ENCODE measurements around the gene ENO2.

ENO2 gene

DNA sequence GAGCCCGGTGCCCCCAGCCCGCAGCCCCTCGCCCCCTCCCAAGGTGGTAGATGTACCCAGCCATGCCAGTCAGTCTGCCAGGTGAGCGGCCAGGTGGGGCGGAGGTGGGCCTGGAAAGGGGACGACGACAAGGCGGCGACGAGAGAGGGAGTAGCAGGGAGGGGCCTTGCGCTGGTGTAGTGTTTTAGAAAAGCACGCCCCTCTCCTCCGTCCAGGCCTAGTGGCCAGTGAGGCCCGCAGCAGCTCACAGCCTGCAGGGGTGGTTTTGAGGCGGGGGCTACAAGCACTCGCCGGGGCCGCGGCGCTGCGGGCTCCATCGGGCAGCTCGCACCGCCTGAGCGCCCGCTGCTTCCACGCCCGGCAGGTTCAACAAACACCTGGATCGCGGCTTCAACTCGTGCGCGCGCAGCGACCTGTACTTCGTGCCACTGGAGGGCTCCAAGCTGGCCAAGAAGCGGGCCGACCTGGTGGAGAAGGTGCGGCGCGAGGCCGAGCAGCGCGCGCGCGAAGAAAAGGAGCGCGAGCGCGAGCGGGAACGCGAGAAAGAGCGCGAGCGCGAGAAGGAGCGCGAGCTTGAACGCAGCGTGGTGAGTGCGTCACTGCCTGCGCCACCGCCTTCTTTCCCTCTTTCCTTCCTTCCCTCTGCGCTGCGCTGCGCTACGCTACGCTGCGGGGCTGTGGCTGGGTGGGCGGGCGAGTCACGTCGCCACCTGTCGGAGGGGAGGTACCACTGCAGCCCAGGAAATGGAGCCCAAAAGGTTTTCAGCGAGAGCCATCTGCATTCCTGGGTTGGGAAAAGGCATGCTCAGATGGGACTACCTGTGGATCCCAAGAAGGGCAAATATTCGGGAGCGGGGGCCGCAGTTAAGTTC, 23.3 kb downstream of the ENO2 start:
- H2AFZ ChIP-seq (ENCODE audit: low read depth, low read length): no peak overlapping the region
- H3K4me3 ChIP-seq (ENCODE audit: low read length): peak overlapping the region; percentile 44
- peaks cover 14% of the 10 kb centered on the region for H3K4me1 ChIP-seq (ENCODE audit: insufficient read depth, low read length)
- H3K27me3 ChIP-seq (ENCODE audit: insufficient read depth, low read length): no peaks in the 10 kb centered on the region
- H3K9me3 ChIP-seq (ENCODE audit: low read length): no peaks in the 10 kb centered on the region
- peaks cover 70% of the 10 kb centered on the region for H3K36me3 ChIP-seq (ENCODE audit: insufficient read depth, low read length)

GRCh38 chr12:6938353-6939190, 24.2 kb downstream of the ENO2 start:
- peaks cover 19% of the 10 kb centered on the region for H3K4me1 ChIP-seq (ENCODE audit: insufficient read depth, low read length)
- peak overlapping the region; percentile 8 for H3K4me3 ChIP-seq (ENCODE audit: low read length)
- no peaks in the 10 kb centered on the region for H3K9me3 ChIP-seq (ENCODE audit: low read length)
- no peaks in the 10 kb centered on the region for H3K27me3 ChIP-seq (ENCODE audit: insufficient read depth, low read length)
- no peak overlapping the region for H2AFZ ChIP-seq (ENCODE audit: low read depth, low read length)
- H3K36me3 ChIP-seq (ENCODE audit: insufficient read depth, low read length): peaks cover 63% of the 10 kb centered on the region

DNA sequence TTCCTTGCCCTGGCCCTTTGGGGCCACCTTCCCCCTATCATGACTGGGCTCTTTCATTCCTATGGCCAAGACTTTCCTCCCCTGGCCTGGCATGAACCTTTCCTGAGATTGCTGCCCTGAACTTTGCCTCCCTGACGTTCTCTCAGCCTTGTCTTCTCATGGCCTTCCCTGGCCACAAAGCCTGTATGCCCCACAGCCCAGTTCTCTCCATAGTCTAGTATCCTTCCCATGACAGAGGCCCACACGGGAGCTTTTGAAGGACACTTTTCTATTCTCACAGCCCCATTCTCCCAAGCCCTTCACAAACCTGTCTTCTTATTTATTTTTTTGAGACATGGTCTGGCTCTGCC, 24.8 kb downstream of the ENO2 start:
- Histone ChIP-seq H2AFZ (ENCODE audit: low read depth, low read length) (no peak overlapping the region), H3K4me3 (ENCODE audit: low read length) (no peak overlapping the region), H3K36me3 (ENCODE audit: insufficient read depth, low read length) (peaks cover 57% of the 10 kb centered on the region), H3K4me1 (ENCODE audit: insufficient read depth, low read length) (peaks cover 19% of the 10 kb centered on the region), H3K27me3 (ENCODE audit: insufficient read depth, low read length) (no peaks in the 10 kb centered on the region), H3K9me3 (ENCODE audit: low read length) (no peaks in the 10 kb centered on the region)

GRCh38 chr12:6941267-6941666, 26.9 kb downstream of the ENO2 start:
- Histone ChIP-seq H3K4me1 (ENCODE audit: insufficient read depth, low read length) (peaks cover 28% of the 10 kb centered on the region), H3K27me3 (ENCODE audit: insufficient read depth, low read length) (no peaks in the 10 kb centered on the region), H2AFZ (ENCODE audit: low read depth, low read length) (no peak overlapping the region), H3K4me3 (ENCODE audit: low read length) (no peak overlapping the region), H3K36me3 (ENCODE audit: insufficient read depth, low read length) (peaks cover 44% of the 10 kb centered on the region), H3K9me3 (ENCODE audit: low read length) (no peaks in the 10 kb centered on the region)

DNA sequence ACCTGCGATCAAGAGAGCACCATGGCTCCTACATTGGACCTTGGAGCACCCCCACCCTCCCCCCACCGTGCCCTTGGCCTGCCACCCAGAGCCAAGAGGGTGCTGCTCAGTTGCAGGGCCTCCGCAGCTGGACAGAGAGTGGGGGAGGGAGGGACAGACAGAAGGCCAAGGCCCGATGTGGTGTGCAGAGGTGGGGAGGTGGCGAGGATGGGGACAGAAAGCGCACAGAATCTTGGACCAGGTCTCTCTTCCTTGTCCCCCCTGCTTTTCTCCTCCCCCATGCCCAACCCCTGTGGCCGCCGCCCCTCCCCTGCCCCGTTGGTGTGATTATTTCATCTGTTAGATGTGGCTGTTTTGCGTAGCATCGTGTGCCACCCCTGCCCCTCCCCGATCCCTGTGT, 27.4 kb downstream of the ENO2 start:
- no peak overlapping the region for H2AFZ ChIP-seq (ENCODE audit: low read depth, low read length)
- H3K4me3 ChIP-seq (ENCODE audit: low read length): no peak overlapping the region
- H3K9me3 ChIP-seq (ENCODE audit: low read length): no peaks in the 10 kb centered on the region
- peaks cover 28% of the 10 kb centered on the region for H3K4me1 ChIP-seq (ENCODE audit: insufficient read depth, low read length)
- H3K36me3 ChIP-seq (ENCODE audit: insufficient read depth, low read length): peaks cover 41% of the 10 kb centered on the region
- H3K27me3 ChIP-seq (ENCODE audit: insufficient read depth, low read length): no peaks in the 10 kb centered on the region

GRCh38 chr12:6942331-6942665, 27.9 kb downstream of the ENO2 start:
- Histone ChIP-seq H3K36me3 (ENCODE audit: insufficient read depth, low read length) (peaks cover 39% of the 10 kb centered on the region), H3K9me3 (ENCODE audit: low read length) (no peaks in the 10 kb centered on the region), H3K4me3 (ENCODE audit: low read length) (no peak overlapping the region), H3K4me1 (ENCODE audit: insufficient read depth, low read length) (peaks cover 25% of the 10 kb centered on the region), H3K27me3 (ENCODE audit: insufficient read depth, low read length) (no peaks in the 10 kb centered on the region), H2AFZ (ENCODE audit: low read depth, low read length) (no peak overlapping the region)

DNA sequence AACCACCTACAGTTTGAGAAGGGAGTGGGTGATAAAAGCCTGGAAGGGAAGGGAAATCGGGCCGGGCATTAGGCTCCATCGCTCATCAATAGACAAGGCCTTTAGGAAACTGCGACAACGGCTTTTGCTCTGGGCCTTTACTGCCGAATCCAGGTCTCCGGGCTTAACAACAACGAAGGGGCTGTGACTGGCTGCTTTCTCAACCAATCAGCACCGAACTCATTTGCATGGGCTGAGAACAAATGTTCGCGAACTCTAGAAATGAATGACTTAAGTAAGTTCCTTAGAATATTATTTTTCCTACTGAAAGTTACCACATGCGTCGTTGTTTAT, 29.0 kb downstream of the ENO2 start:
- no peaks in the 10 kb centered on the region for H3K9me3 ChIP-seq (ENCODE audit: low read length)
- H3K4me3 ChIP-seq (ENCODE audit: low read length): peak overlapping the region; percentile 76
- peaks cover 35% of the 10 kb centered on the region for H3K36me3 ChIP-seq (ENCODE audit: insufficient read depth, low read length)
- no peaks in the 10 kb centered on the region for H3K27me3 ChIP-seq (ENCODE audit: insufficient read depth, low read length)
- no peak overlapping the region for H2AFZ ChIP-seq (ENCODE audit: low read depth, low read length)
- H3K4me1 ChIP-seq (ENCODE audit: insufficient read depth, low read length): peaks cover 16% of the 10 kb centered on the region

- no peaks in the 10 kb centered on the region for H3K27me3 ChIP-seq (ENCODE audit: insufficient read depth, low read length)
- H3K36me3 ChIP-seq (ENCODE audit: insufficient read depth, low read length): peaks cover 30% of the 10 kb centered on the region
- H3K4me3 ChIP-seq (ENCODE audit: low read length): peak within 1 kb of the TSS; percentile 76
- no peaks in the 10 kb centered on the region for H3K9me3 ChIP-seq (ENCODE audit: low read length)
- H2AFZ ChIP-seq (ENCODE audit: low read depth, low read length): no peak within 1 kb of the TSS
- H3K4me1 ChIP-seq (ENCODE audit: insufficient read depth, low read length): peaks cover 14% of the 10 kb centered on the region
These were observed 29.5 kb downstream of the ENO2 start, which contains the start of the genes C12orf57 and RNU7-1 for GRCh38 chr12:6943722-6944380. Gene C12orf57, plus strand, starts transcription at chr12:6944022. Its CDS starts 100 bp downstream, at chr12:6944122. Gene RNU7-1, plus strand, starts transcription at chr12:6943816.

GRCh38 chr12:6944381-6945186, 30.2 kb downstream of the ENO2 start:
- Histone ChIP-seq H3K27me3 (ENCODE audit: insufficient read depth, low read length) (no peaks in the 10 kb centered on the region), H3K4me3 (ENCODE audit: low read length) (peak overlapping the region; percentile 76), H3K36me3 (ENCODE audit: insufficient read depth, low read length) (peaks cover 23% of the 10 kb centered on the region), H2AFZ (ENCODE audit: low read depth, low read length) (no peak overlapping the region), H3K9me3 (ENCODE audit: low read length) (no peaks in the 10 kb centered on the region), H3K4me1 (ENCODE audit: insufficient read depth, low read length) (peaks cover 14% of the 10 kb centered on the region)

- H3K36me3 ChIP-seq (ENCODE audit: insufficient read depth, low read length): peaks cover 21% of the 10 kb centered on the region
- H2AFZ ChIP-seq (ENCODE audit: low read depth, low read length): no peak overlapping the region
- H3K27me3 ChIP-seq (ENCODE audit: insufficient read depth, low read length): no peaks in the 10 kb centered on the region
- H3K4me1 ChIP-seq (ENCODE audit: insufficient read depth, low read length): peaks cover 14% of the 10 kb centered on the region
- no peaks in the 10 kb centered on the region for H3K9me3 ChIP-seq (ENCODE audit: low read length)
- no peak overlapping the region for H3K4me3 ChIP-seq (ENCODE audit: low read length)
These were observed 31.2 kb downstream of the ENO2 start for GRCh38 chr12:6945613-6946012.

DNA sequence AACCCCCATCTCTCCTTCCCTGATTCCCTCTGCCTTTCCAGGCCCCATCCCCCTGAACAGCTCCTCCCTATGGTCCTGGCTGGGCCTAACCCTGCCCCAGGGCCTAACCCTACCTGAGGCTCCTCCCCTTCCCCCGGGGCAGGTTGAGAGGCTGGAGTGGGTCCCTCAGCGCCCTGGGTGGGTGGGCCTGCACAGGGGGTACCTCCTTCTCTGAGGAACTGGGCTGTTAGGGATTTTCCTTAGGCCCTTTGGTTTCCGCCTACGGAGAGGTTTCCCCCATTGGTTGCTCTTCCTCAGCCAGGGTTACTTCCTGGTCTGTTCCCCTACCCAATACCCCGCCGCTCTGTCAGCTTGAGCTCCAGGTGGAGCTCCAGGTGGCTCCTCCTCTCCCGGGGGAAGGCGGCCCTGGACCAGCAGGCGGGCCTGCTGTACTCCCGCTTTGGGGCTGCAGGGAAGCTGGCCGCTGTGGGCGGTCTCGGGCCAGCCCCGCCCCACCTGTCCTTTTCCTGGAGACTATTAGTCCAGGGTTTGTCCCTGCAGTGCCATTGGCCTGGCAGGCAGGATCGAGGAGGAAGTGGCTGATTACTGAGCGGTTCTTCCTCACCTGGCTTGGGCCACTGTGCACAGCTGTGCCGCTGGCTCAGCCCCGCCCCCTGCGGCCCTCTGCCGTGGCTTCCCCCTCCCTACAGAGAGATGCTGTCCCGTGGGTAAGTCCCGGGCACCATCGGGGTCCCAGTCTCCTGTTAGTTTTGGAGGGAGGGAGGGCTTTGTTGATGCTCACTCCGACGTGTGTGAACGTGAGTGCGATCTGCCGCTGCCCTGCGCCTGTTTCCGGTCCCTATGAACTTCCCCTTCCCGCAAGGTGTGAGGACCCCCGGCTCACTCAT, 31.9 kb downstream of the ENO2 start:
- peaks cover 14% of the 10 kb centered on the region for H3K36me3 ChIP-seq (ENCODE audit: insufficient read depth, low read length)
- no peaks in the 10 kb centered on the region for H3K9me3 ChIP-seq (ENCODE audit: low read length)
- H3K4me3 ChIP-seq (ENCODE audit: low read length): no peak overlapping the region
- no peaks in the 10 kb centered on the region for H3K27me3 ChIP-seq (ENCODE audit: insufficient read depth, low read length)
- H3K4me1 ChIP-seq (ENCODE audit: insufficient read depth, low read length): peaks cover 14% of the 10 kb centered on the region
- H2AFZ ChIP-seq (ENCODE audit: low read depth, low read length): no peak overlapping the region

DNA sequence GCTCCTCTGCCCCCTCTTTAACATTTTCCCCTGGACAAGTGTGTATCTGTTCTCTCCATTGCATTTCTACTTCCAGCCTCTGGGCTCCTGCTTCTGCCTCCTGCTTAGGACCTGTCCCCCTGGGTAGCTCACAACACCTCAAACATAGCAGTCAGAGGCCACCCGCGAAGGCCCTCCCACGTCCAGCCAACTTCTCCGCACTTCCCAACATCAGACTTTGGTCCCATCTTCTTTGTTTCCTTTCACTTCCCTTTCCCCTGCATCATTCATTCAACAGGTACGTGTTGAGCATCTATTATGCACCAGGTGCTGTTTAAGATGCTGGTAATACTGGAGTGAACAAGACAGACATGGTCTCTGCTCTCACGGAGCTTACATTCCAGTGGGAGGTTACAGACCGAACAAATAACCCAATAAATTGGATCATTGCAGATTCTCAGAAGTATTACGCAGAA, 32.6 kb downstream of the ENO2 start:
- Histone ChIP-seq H3K9me3 (ENCODE audit: low read length) (no peaks in the 10 kb centered on the region), H3K27me3 (ENCODE audit: insufficient read depth, low read length) (no peaks in the 10 kb centered on the region), H2AFZ (ENCODE audit: low read depth, low read length) (no peak overlapping the region), H3K4me3 (ENCODE audit: low read length) (no peak overlapping the region), H3K36me3 (ENCODE audit: insufficient read depth, low read length) (peaks cover 8% of the 10 kb centered on the region), H3K4me1 (ENCODE audit: insufficient read depth, low read length) (peaks cover 14% of the 10 kb centered on the region)

All from neuron (in vitro differentiated cells).